ENCODE measurements around the gene NR4A1. TPM values are rescaled to one million over a fixed set of nuclear protein-coding genes. Genes with fewer than 3 reads are reported as not detected.
A peak's percentile ranks its signal among the peaks of the same experiment; 100 is the strongest.

The NR4A1 gene
- total RNA-seq, 2 donors from 2014 or later = 85.1 to 125 TPM

- H3K36me3 ChIP-seq = no peaks in the 10 kb centered on the region
- intact Hi-C loops (cut with DNase I) = loop anchor here (1.0 kb wide), 1 partner anchor 58 kb away; no protein-coding TSS in a partner anchor
- H3K27me3 ChIP-seq (replicated peaks; ENCODE audit: insufficient read depth) = no peaks in the 10 kb centered on the region
- peak overlapping the region; percentile 72 to 88 for H3K27ac ChIP-seq
- DNase-seq (ENCODE audit: low spot score) = no peak
- WGBS = 41% methylated on average over 11 of the region's 11 CpGs
- H3K9me3 ChIP-seq = no peaks in the 10 kb centered on the region
- TF ChIP-seq CTCF (IDR thresholded peaks at IDR 0.05) (peak; percentile 85 to 97 (median 96)), POLR2A (IDR thresholded peaks at IDR 0.05) (no peak), POLR2AphosphoS5 (IDR thresholded peaks at IDR 0.05) (peak; percentile 48)
- H3K4me3 ChIP-seq = no peak overlapping the region
- peaks cover 14% of the 10 kb centered on the region for H3K4me1 ChIP-seq (replicated peaks)
Measured at GRCh38 chr12:52082988-52083637, 31.9 kb downstream of the NR4A1 start.

DNA sequence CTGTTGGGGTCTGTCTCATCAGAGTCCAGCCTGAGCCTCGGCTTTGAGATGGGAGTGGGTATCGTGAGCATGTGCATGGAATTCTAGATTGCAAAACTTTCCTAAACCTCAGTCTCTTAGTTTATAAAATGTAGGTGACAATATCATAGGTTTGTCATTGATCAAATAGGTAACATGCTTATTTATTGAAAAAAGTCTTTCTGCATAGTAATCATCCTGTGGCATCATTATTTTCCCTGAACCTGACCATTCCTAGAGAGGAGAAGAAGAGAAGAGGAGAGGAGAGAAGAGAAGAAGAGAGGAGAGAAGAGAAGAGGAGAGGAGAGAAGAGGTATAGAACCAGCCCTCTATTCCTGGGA is 32.4 kb downstream of the NR4A1 start:
- H3K27me3 ChIP-seq (replicated peaks; ENCODE audit: insufficient read depth) = no peaks in the 10 kb centered on the region
- DNase-seq (ENCODE audit: low spot score) = no peak
- H3K27ac ChIP-seq = peak overlapping the region; percentile 72 to 88
- no peaks in the 10 kb centered on the region for H3K9me3 ChIP-seq
- H3K36me3 ChIP-seq = no peaks in the 10 kb centered on the region
- peaks cover 14% of the 10 kb centered on the region for H3K4me1 ChIP-seq (replicated peaks)
- TF ChIP-seq CTCF (IDR thresholded peaks at IDR 0.05) = no peak
- no peak for TF ChIP-seq POLR2A (IDR thresholded peaks at IDR 0.05)
- TF ChIP-seq POLR2AphosphoS5 (IDR thresholded peaks at IDR 0.05) = no peak
- 22% methylated on average over 2 of the region's 2 CpGs for WGBS
- no peak overlapping the region for H3K4me3 ChIP-seq
- intact Hi-C loops (cut with DNase I) = loop anchor here (1.0 kb wide), 1 partner anchor 58 kb away; no protein-coding TSS in a partner anchor

- intact Hi-C loops (cut with DNase I) = no loop called here
- WGBS = 75% methylated on average over 9 of the region's 9 CpGs
- no peak for DNase-seq (ENCODE audit: low spot score)
- Histone ChIP-seq H3K27me3 (replicated peaks; ENCODE audit: insufficient read depth) (no peaks in the 10 kb centered on the region), H3K4me3 (no peak overlapping the region), H3K4me1 (replicated peaks) (peaks cover 14% of the 10 kb centered on the region), H3K9me3 (no peaks in the 10 kb centered on the region), H3K27ac (peak overlapping the region; percentile 71 to 88), H3K36me3 (no peaks in the 10 kb centered on the region)
- no peak for TF ChIP-seq POLR2A (IDR thresholded peaks at IDR 0.05)
- TF ChIP-seq POLR2AphosphoS5 (IDR thresholded peaks at IDR 0.05) = no peak
- no peak for TF ChIP-seq CTCF (IDR thresholded peaks at IDR 0.05)
Measured at GRCh38 chr12:52084491-52085231, 33.4 kb downstream of the NR4A1 start.

GRCh38 chr12:52085682-52086180 is 34.5 kb downstream of the NR4A1 start:
- peaks cover 14% of the 10 kb centered on the region for H3K4me1 ChIP-seq (replicated peaks)
- peak overlapping the region; percentile 71 to 88 for H3K27ac ChIP-seq
- intact Hi-C loops (cut with DNase I) = no loop called here
- H3K9me3 ChIP-seq = no peaks in the 10 kb centered on the region
- DNase-seq (ENCODE audit: low spot score) = no peak
- no peak overlapping the region for H3K4me3 ChIP-seq
- H3K27me3 ChIP-seq (replicated peaks; ENCODE audit: insufficient read depth) = no peaks in the 10 kb centered on the region
- TF ChIP-seq POLR2AphosphoS5 (IDR thresholded peaks at IDR 0.05) (no peak), CTCF (IDR thresholded peaks at IDR 0.05) (no peak), POLR2A (IDR thresholded peaks at IDR 0.05) (no peak)
- no peaks in the 10 kb centered on the region for H3K36me3 ChIP-seq
- 87% methylated on average over 6 of the region's 6 CpGs for WGBS

Measured in prostate gland (tissue), 2 donors.